Measurements from ENCODE around the gene CSTPP1. TPM values are rescaled to one million over a fixed set of nuclear protein-coding genes. Genes with fewer than 3 reads are reported as not detected.
A peak's percentile ranks its signal among the peaks of the same experiment; 100 is the strongest.

The CSTPP1 gene
- total and polyA plus RNA-seq, 2 of the 8 experiments (the other 6 are each of a cell fraction or from before 2014, with no cell fraction given), result 24.2 to 28.7 TPM

DNA sequence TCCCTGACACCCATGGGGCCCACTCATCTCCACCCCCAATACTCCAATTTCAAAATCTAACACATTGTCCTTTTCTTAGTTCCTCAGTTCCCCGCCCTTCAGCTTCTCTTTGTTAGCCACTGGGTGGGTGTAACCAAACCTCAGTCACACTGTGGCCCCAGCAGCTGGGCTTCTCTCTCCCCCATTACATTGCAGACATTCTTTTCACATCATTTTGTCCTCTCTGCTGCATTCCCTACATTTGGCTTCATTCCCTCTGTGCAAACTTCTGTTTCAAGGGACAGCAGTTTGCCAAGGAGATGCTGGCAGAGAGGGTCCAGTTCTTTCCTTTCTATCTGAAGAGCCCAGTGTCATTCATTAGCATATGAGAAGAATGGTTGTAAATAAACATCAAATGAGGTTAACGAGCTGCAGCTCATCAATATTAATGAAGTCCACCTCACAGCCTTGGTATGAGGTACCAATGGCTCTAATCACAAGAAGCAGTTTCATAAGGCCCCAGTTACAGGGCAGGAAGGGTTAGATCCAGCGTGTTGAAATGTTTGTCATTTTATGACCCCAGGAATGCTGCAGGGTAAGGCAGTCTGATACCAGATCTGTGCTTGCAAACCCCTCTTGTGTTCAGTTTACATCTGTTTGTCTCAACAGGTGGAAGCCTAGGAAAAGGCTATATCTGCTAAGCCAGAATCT lies 167.8 kb downstream of the CSTPP1 start:
- Histone ChIP-seq H3K27me3 (replicated peaks in 1 of 4; ENCODE audit: control insufficient read depth in 3 of 4, extremely low read depth in 1 of 4, insufficient read depth in 3 of 4, low read length in 3 of 4) (no peaks in the 10 kb centered on the region), H3K4ac (replicated peaks; ENCODE audit: insufficient read length, low read depth, low read length) (no peak overlapping the region), H2AFZ (ENCODE audit: low read length) (no peak overlapping the region), H3K4me2 (ENCODE audit: insufficient read depth in 1 of 2, low read depth in 2 of 2, low read length in 2 of 2) (peak overlapping the region; percentile 37 to 43; a peak in 3 of 4 replicates), H3K79me1 (ENCODE audit: low read depth, low read length) (no peaks in the 10 kb centered on the region), H3K9me3 (ENCODE audit: insufficient read depth in 2 of 2, low read depth in 1 of 2, low read length in 1 of 2) (no peaks in the 10 kb centered on the region), H3K23ac (ENCODE audit: insufficient read length) (no peak overlapping the region), H2BK5ac (ENCODE audit: low read depth, low read length) (0 out of 2 replicates have a peak overlapping the region, but pooled peaks have one; percentile 9), H3K18ac (ENCODE audit: extremely low read depth, low read length) (peak overlapping the region; percentile 36; the same call in 1 of the 2 replicates), H4K5ac (ENCODE audit: insufficient read length, low read depth, low read length) (no peak overlapping the region), H4K20me1 (replicated peaks in 1 of 2; ENCODE audit: control insufficient read depth in 1 of 2, insufficient read depth in 2 of 2, low read length in 2 of 2) (no peaks in the 10 kb centered on the region), H2BK15ac (ENCODE audit: low read length) (peak overlapping the region; percentile 48; the same call in 1 of the 2 replicates), H4K91ac (replicated peaks; ENCODE audit: insufficient read length, low read length) (peak overlapping the region; percentile 20), H3K4me1 (replicated peaks in 1 of 4; ENCODE audit: control insufficient read depth in 3 of 4, insufficient read depth in 4 of 4, low read length in 3 of 4) (peaks cover 6 to 16% (median 7%) of the 10 kb centered on the region in 4 experiments; a peak in 6 of 7 replicates), H2AK5ac (ENCODE audit: low read depth, low read length) (no peak overlapping the region), H3K27ac (ENCODE audit: low read depth, low read length) (peak overlapping the region; percentile 36), H2BK120ac (replicated peaks; ENCODE audit: low read depth, low read length) (no peak overlapping the region), H3K4me3 (ENCODE audit: extremely low read depth in 1 of 4, insufficient read depth in 2 of 4, low read depth in 3 of 4, low read length in 4 of 4) (no peak overlapping the region), H3K36me3 (ENCODE audit: control insufficient read depth in 2 of 4, insufficient read depth in 4 of 4, low read length in 3 of 4) (no peaks in the 10 kb centered on the region; a peak in 1 of 8 replicates), H2BK12ac (ENCODE audit: low read depth, low read length) (peak overlapping the region; percentile 32; the same call in 1 of the 2 replicates), H3K9ac (replicated peaks in 1 of 4; ENCODE audit: extremely low read depth in 1 of 4, low read depth in 3 of 4, low read length in 3 of 4) (no peak overlapping the region; a peak in 1 of 7 replicates), H3K14ac (ENCODE audit: insufficient read length) (no peak overlapping the region), H3K56ac (replicated peaks; ENCODE audit: insufficient read length, low read depth, low read length) (no peak overlapping the region), H4K8ac (ENCODE audit: extremely low read depth, insufficient read depth, low read length) (no peak overlapping the region), H3K23me2 (ENCODE audit: low read depth, low read length) (no peaks in the 10 kb centered on the region), H2BK20ac (ENCODE audit: low read length) (no peak overlapping the region; the same call in 1 of the 2 replicates), H3K79me2 (ENCODE audit: control insufficient read depth in 1 of 2, insufficient read depth in 2 of 2, low read length in 2 of 2) (no peaks in the 10 kb centered on the region)
- FAIRE-seq (no peak), DNase-seq (ENCODE audit: low read depth in 1 of 2, low spot score in 2 of 2) (peak in 1 of 2 experiments; percentile 9)
- WGBS, 2 experiments (ENCODE audit: extremely low coverage in 1 of 2, insufficient coverage in 1 of 2, insufficient read length in 1 of 2, insufficient replicate concordance in 2 of 2, low coverage in 1 of 2, low lambda C conversion rate in 2 of 2, missing lambda C conversion rate in 1 of 2), result 64% methylated on average over 3 of the region's 3 CpGs; no CpG with 5 or more reads in 1 of the 2 experiments
- ChIA-PET CTCF (ENCODE audit: partially characterized antibody) (interaction anchor here (1.0 to 1.8 kb wide), 6 partner anchors 10 to 277 kb away, joined by 3 to 7 read pairs (median 3); partner anchors contain the start of gene ACP2), POLR2A (ENCODE audit: partially characterized antibody) (interaction anchor here (0.9 to 2.2 kb wide), 4 partner anchors 14 to 184 kb away, joined by 3 to 4 read pairs (median 4); no protein-coding TSS in a partner anchor)
- TF ChIP-seq RBBP5 (IDR thresholded peaks at IDR 0.05; ENCODE audit: borderline replicate concordance, low read depth, low read length) (0 out of 2 replicates have a peak, but pooled peaks have one; percentile 47), KDM1A (IDR thresholded peaks at IDR 0.05; ENCODE audit: borderline replicate concordance, low read length) (0 out of 2 replicates have a peak, but pooled peaks have one; percentile 4), JUND (IDR thresholded peaks at IDR 0.05; ENCODE audit: low read length) (0 out of 2 replicates have a peak, but pooled peaks have one; percentile 41)
